ENCODE data around the gene ACTA1.

- no peak for TF ChIP-seq MAX (IDR thresholded peaks at IDR 0.05)
- no peak for TF ChIP-seq EP300 (IDR thresholded peaks at IDR 0.05; ENCODE audit: borderline replicate concordance)
- no peak for TF ChIP-seq REST (IDR thresholded peaks at IDR 0.05; ENCODE audit: low read depth)
- TF ChIP-seq CREB1 (IDR thresholded peaks at IDR 0.05; ENCODE audit: low read depth): no peak
- TF ChIP-seq NFIC (IDR thresholded peaks at IDR 0.05): no peak
- no peak for TF ChIP-seq RAD21 (IDR thresholded peaks at IDR 0.05; ENCODE audit: low read depth)
- TF ChIP-seq CEBPB (IDR thresholded peaks at IDR 0.05): no peak
- TF ChIP-seq TAF1 (IDR thresholded peaks at IDR 0.05; ENCODE audit: low read depth): no peak
- TF ChIP-seq ZBTB7A (IDR thresholded peaks at IDR 0.05; ENCODE audit: low read depth): no peak
- TF ChIP-seq YY1 (IDR thresholded peaks at IDR 0.05; ENCODE audit: low read depth): no peak
- TF ChIP-seq EGR1 (IDR thresholded peaks at IDR 0.05): no peak
Measured at GRCh38 chr1:229448845-229449244, 15.0 kb upstream of the ACTA1 start.

Data from Ishikawa (cell line).